HEK293 (cell line): Measurements from ENCODE around the gene OR1J1.

ENCODE experiments used
- CTCF ChIA-PET: fragments of 350-600 bp; formaldehyde crosslinking; extraction: SDS; loops from one replicate; lab custom pipeline; 2021; ENCODE audit warnings: antibody characterized with exemption; lab: Yijun Ruan, JAX
- POLR2A ChIA-PET: fragments of 300-600 bp; formaldehyde crosslinking; extraction: SDS; loops from one replicate; lab custom pipeline; 2020; ENCODE audit warnings: antibody characterized with exemption, inconsistent platforms; lab: Yijun Ruan, JAX
- H3K27ac ChIP-seq: fragments of 200-500 bp; sonication (Bioruptor generic); 2 replicates; pipeline ENCODE4 v1.5.1; 2014; ENCODE audit warnings: low read depth, low read length, control low read depth, inconsistent platforms; ENCODE audit errors: extremely low read depth
- H3K36me3 ChIP-seq, 2 experiments: fragments of 200-500 bp in 1 of 2; sonication (Bioruptor generic) in 1 of 2; 1 replicate in 1 of 2; 2 replicates in 1 of 2; pipeline ENCODE4 v1.5.1; 2014 to 2017; ENCODE audit warnings: inconsistent platforms in 2 of 2, low read length in 2 of 2; ENCODE audit not compliant: control insufficient read depth in 2 of 2, insufficient read depth in 1 of 2
- H3K4me1 ChIP-seq: fragments of 200-500 bp; sonication (Bioruptor generic); 2 replicates; pipeline ENCODE4 v1.5.1; 2014; ENCODE audit warnings: mild to moderate bottlenecking, low read length, inconsistent platforms; ENCODE audit not compliant: control insufficient read depth, insufficient read depth
- H3K4me3 ChIP-seq: 2 replicates; pipeline ENCODE4 v1.5.1; 2011; ENCODE audit warnings: low read depth, mild to moderate bottlenecking, control low read depth, low read length, moderate library complexity
- H3K9me3 ChIP-seq: fragments of 200-500 bp; sonication (Bioruptor generic); 2 replicates; pipeline ENCODE4 v1.5.1; 2014; ENCODE audit warnings: low read depth, low read length, inconsistent platforms; ENCODE audit not compliant: control insufficient read depth, insufficient read depth
- BCL11A ChIP-seq: fragments of 450-650 bp; formaldehyde crosslinking; IDR thresholded peaks from 2 replicates; pipeline ENCODE4 v1.5.1; 2016; ENCODE audit warnings: low read depth, missing biosample characterization, missing genetic modification characterization
- GLI2 ChIP-seq: fragments of 450-650 bp; formaldehyde crosslinking; IDR thresholded peaks from 2 replicates; pipeline ENCODE4; 2017; ENCODE audit warnings: missing biosample characterization, missing genetic modification characterization, low read depth, borderline replicate concordance
- KLF10 ChIP-seq: fragments of 450-650 bp; IDR thresholded peaks from 2 replicates; pipeline ENCODE4 v1.5.1; 2018; ENCODE audit warnings: missing biosample characterization, mild to moderate bottlenecking, missing genetic modification characterization
- KLF16 ChIP-seq: fragments of 450-650 bp; formaldehyde crosslinking; IDR thresholded peaks from 2 replicates; pipeline ENCODE4 v1.5.1; 2017; ENCODE audit warnings: missing biosample characterization, missing genetic modification characterization
- ZBTB20 ChIP-seq: fragments of 450-650 bp; formaldehyde crosslinking; IDR thresholded peaks from 2 replicates; pipeline ENCODE4 v1.5.1; 2016; ENCODE audit warnings: missing biosample characterization, missing genetic modification characterization
- ZNF112 ChIP-seq: fragments of 450-650 bp; formaldehyde crosslinking; IDR thresholded peaks from 2 replicates; pipeline ENCODE4 v1.5.0; 2017; ENCODE audit warnings: missing biosample characterization, missing genetic modification characterization
- ZNF114 ChIP-seq: fragments of 450-650 bp; formaldehyde crosslinking; IDR thresholded peaks from 2 replicates; pipeline ENCODE4 v1.5.0; 2017; ENCODE audit warnings: missing biosample characterization, missing genetic modification characterization
- ZNF121 ChIP-seq: fragments of 450-650 bp; formaldehyde crosslinking; IDR thresholded peaks from 2 replicates; pipeline ENCODE4 v1.5.1; 2016; ENCODE audit warnings: missing biosample characterization, missing genetic modification characterization
- ZNF19 ChIP-seq: fragments of 450-650 bp; formaldehyde crosslinking; IDR thresholded peaks from 2 replicates; pipeline ENCODE4; 2016; ENCODE audit warnings: missing biosample characterization, missing genetic modification characterization, low read depth
- ZNF274 ChIP-seq, 2 experiments: fragments of 200-500 bp in 1 of 2; fragments of 450-650 bp in 1 of 2; sonication (Bioruptor generic) in 1 of 2; formaldehyde crosslinking in 1 of 2; IDR thresholded peaks; 2 replicates each; pipeline versions ENCODE4 v1.5.1 to v1.6.1; 2014 to 2016; ENCODE audit warnings: borderline replicate concordance in 1 of 2, inconsistent platforms in 1 of 2, low read length in 1 of 2, missing biosample characterization in 1 of 2, missing genetic modification characterization in 1 of 2
- ZNF302 ChIP-seq: fragments of 450-650 bp; formaldehyde crosslinking; IDR thresholded peaks from 2 replicates; pipeline ENCODE4 v1.5.1; 2016; ENCODE audit warnings: missing biosample characterization, missing genetic modification characterization, low read depth
- ZNF354C ChIP-seq: fragments of 450-650 bp; formaldehyde crosslinking; IDR thresholded peaks from 2 replicates; pipeline ENCODE4 v1.5.1; 2016; ENCODE audit warnings: missing biosample characterization, missing genetic modification characterization, low read depth, borderline replicate concordance
- ZNF366 ChIP-seq: fragments of 450-650 bp; formaldehyde crosslinking; conservative IDR thresholded peaks from 2 replicates; pipeline ENCODE4 v1.5.1; 2016; ENCODE audit warnings: missing biosample characterization, missing genetic modification characterization
- ZNF473 ChIP-seq: fragments of 450-650 bp; formaldehyde crosslinking; IDR thresholded peaks from 2 replicates; pipeline ENCODE4 v1.5.1; 2017; ENCODE audit warnings: missing biosample characterization, missing genetic modification characterization
- ZNF654 ChIP-seq: fragments of 450-650 bp; formaldehyde crosslinking; IDR thresholded peaks from 2 replicates; pipeline ENCODE4 v1.5.1; 2016; ENCODE audit warnings: low read depth, missing biosample characterization, missing genetic modification characterization
- ZSCAN23 ChIP-seq: fragments of 450-650 bp; formaldehyde crosslinking; IDR thresholded peaks from 2 replicates; pipeline ENCODE4 v1.5.1; 2016; ENCODE audit warnings: missing biosample characterization, missing genetic modification characterization
- TF ChIP-seq, protein P1 (sequence below): fragments of 450-650 bp; formaldehyde crosslinking; IDR thresholded peaks from 2 replicates; pipeline ENCODE4 v1.5.1; 2016; ENCODE audit warnings: missing biosample characterization, missing genetic modification characterization
- TF ChIP-seq, protein P2 (sequence below): fragments of 450-650 bp; formaldehyde crosslinking; IDR thresholded peaks from 2 replicates; pipeline ENCODE4 v1.5.1; 2016; ENCODE audit warnings: missing biosample characterization, missing genetic modification characterization, low read depth

Gene OR1J1

DNA sequence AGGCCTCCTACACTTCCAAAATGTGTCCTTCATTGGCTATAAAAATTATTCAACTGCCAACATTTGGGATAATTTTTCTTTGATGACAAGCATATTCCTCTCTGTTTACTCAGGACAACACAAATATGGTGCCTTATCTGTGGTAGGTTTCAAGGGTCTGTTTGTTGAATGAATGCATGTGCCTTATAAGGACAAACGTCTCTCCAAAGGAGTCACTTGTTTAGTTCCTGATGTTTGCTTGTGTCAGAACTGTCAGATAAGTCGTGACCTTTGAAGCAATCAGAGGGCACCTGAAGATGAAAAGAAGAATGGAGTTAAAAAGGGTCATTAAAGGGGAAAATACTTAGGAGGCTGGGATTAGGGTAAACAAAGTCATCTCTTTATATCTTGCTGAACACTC is 29.2 kb upstream of the OR1J1 start:
- ChIA-PET CTCF (interaction anchor here (2.4 kb wide), 1 partner anchor 8 kb away, joined by 23 read pairs; no protein-coding TSS in a partner anchor), POLR2A (no interaction called here)
- no peaks in the 10 kb centered on the region for H3K36me3 ChIP-seq
- H3K4me3 ChIP-seq: no peak overlapping the region
- TF ChIP-seq GLI2 (tag by site-specific recombination): no peak
- no peak for TF ChIP-seq ZNF473 (tag by site-specific recombination)
- no peaks in the 10 kb centered on the region for H3K4me1 ChIP-seq
- H3K27ac ChIP-seq: no peak overlapping the region
- H3K9me3 ChIP-seq: no peaks in the 10 kb centered on the region

DNA sequence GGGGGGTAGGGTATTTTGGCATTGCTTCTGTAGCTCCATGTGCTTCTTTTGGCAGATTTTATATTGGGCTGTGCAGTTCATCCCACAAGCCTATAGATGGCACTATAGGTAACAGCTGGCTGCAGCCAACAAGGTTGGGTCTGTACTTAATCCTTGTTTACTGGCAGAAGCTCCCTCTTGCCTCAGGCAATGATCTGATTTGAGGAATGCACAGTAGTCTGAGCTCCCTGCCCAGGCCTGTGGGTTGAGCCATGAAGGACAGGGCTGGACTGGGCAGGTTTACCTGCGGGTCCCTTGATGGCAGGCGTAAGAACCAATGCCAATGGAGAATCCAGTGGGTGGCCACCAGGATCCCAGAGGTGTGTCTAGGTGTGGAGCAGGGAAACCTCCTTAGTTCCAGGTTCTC is 21.2 kb upstream of the OR1J1 start:
- no peaks in the 10 kb centered on the region for H3K36me3 ChIP-seq
- H3K4me1 ChIP-seq: no peaks in the 10 kb centered on the region
- H3K9me3 ChIP-seq: no peaks in the 10 kb centered on the region
- ChIA-PET CTCF (interaction anchor here (0.5 to 2.4 kb wide), 41 partner anchors 9 to 904 kb away, joined by 3 to 23 read pairs (median 4); partner anchors contain the start of gene OR1J2), POLR2A (no interaction called here)
- no peak for TF ChIP-seq ZNF121 (tag by site-specific recombination)
- peak; percentile 38 for TF ChIP-seq ZNF654
- H3K4me3 ChIP-seq: no peak overlapping the region
- H3K27ac ChIP-seq: no peak overlapping the region

DNA sequence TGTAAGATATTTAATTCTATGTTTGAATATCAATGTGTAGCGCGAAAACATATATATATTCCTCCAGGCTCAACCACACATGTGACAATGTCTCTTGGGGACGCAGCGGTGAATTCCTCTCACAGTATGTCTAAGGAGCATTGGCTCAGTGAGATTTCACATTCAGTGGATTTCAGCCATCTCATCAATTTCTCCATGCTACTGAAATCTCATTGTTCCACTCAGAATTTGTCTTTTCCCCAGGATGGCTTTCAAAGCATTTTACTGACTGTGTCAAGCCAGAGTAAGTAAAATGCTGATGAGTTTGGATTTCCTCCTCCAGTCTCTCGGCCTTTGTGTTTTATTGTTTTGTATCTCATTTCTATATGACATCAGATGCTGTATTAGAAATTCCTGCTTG is 1.3 kb upstream of the OR1J1 start:
- Histone ChIP-seq H3K9me3 (no peaks in the 10 kb centered on the region), H3K4me3 (no peak overlapping the region), H3K27ac (no peak overlapping the region), H3K4me1 (no peaks in the 10 kb centered on the region), H3K36me3 (no peaks in the 10 kb centered on the region)
- ChIA-PET CTCF (interaction anchor here (1.3 to 1.7 kb wide), 2 partner anchors 14 to 15 kb away, joined by 4 to 7 read pairs; no protein-coding TSS in a partner anchor), POLR2A (no interaction called here)
- TF ChIP-seq ZNF114 (no peak), ZNF302 (tag by site-specific recombination) (no peak), BCL11A (tag by site-specific recombination) (no peak), KLF16 (no peak), ZNF112 (tag by site-specific recombination) (no peak), ZNF366 (tag by site-specific recombination) (no peak), ZNF121 (tag by site-specific recombination) (no peak), KLF10 (tag by site-specific recombination) (no peak), ZBTB20 (no peak), ZNF19 (tag by site-specific recombination) (no peak), ZNF274 (IDR thresholded peaks at IDR 0.05; ENCODE audit: low read length) (no peak), ZNF274 (tag by site-specific recombination; IDR thresholded peaks at IDR 0.05; ENCODE audit: borderline replicate concordance) (no peak), ZNF354C (tag by site-specific recombination) (no peak), ZSCAN23 (tag by site-specific recombination) (no peak)
- TF ChIP-seq, protein P1, sequence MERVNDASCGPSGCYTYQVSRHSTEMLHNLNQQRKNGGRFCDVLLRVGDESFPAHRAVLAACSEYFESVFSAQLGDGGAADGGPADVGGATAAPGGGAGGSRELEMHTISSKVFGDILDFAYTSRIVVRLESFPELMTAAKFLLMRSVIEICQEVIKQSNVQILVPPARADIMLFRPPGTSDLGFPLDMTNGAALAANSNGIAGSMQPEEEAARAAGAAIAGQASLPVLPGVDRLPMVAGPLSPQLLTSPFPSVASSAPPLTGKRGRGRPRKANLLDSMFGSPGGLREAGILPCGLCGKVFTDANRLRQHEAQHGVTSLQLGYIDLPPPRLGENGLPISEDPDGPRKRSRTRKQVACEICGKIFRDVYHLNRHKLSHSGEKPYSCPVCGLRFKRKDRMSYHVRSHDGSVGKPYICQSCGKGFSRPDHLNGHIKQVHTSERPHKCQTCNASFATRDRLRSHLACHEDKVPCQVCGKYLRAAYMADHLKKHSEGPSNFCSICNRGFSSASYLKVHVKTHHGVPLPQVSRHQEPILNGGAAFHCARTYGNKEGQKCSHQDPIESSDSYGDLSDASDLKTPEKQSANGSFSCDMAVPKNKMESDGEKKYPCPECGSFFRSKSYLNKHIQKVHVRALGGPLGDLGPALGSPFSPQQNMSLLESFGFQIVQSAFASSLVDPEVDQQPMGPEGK: no peak
- TF ChIP-seq, protein P2, sequence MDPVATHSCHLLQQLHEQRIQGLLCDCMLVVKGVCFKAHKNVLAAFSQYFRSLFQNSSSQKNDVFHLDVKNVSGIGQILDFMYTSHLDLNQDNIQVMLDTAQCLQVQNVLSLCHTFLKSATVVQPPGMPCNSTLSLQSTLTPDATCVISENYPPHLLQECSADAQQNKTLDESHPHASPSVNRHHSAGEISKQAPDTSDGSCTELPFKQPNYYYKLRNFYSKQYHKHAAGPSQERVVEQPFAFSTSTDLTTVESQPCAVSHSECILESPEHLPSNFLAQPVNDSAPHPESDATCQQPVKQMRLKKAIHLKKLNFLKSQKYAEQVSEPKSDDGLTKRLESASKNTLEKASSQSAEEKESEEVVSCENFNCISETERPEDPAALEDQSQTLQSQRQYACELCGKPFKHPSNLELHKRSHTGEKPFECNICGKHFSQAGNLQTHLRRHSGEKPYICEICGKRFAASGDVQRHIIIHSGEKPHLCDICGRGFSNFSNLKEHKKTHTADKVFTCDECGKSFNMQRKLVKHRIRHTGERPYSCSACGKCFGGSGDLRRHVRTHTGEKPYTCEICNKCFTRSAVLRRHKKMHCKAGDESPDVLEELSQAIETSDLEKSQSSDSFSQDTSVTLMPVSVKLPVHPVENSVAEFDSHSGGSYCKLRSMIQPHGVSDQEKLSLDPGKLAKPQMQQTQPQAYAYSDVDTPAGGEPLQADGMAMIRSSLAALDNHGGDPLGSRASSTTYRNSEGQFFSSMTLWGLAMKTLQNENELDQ (tag by site-specific recombination): no peak
